Ectodermal cell (in vitro differentiated cells): ENCODE data around the gene SLC16A5.

Source experiments
- H3K27ac ChIP-seq: 2 replicates; pipeline ENCODE4 v1.7.0; 2013; ENCODE audit warnings: mild to moderate bottlenecking, low read depth, low read length; ENCODE audit not compliant: insufficient read depth, poor library complexity, severe bottlenecking
- H3K27me3 ChIP-seq: 2 replicates; pipeline ENCODE4 v1.7.0; 2013; ENCODE audit warnings: mild to moderate bottlenecking, low read length; ENCODE audit not compliant: insufficient read depth, control insufficient read depth, poor library complexity, severe bottlenecking
- H3K36me3 ChIP-seq: one replicate; pipeline ENCODE4 v1.7.0; 2013; ENCODE audit warnings: low read length; ENCODE audit not compliant: control insufficient read depth, insufficient read depth
- H3K4me1 ChIP-seq: one replicate; pipeline ENCODE4 v1.7.0; 2013; ENCODE audit warnings: low read length; ENCODE audit not compliant: control insufficient read depth, insufficient read depth
- H3K4me3 ChIP-seq: 2 replicates; pipeline ENCODE4 v1.7.0; 2013; ENCODE audit warnings: low read depth, low read length, control low read depth; ENCODE audit not compliant: insufficient read depth
- H3K9me3 ChIP-seq: 2 replicates; pipeline ENCODE4 v1.7.0; 2013; ENCODE audit warnings: mild to moderate bottlenecking, low read length, moderate library complexity; ENCODE audit not compliant: control insufficient read depth
- WGBS, 2 experiments: methylation state at CpG; one replicate each; pipeline ENCODE4 v1.1.7; 2013; ENCODE audit warnings: missing lambda C conversion rate in 2 of 2; 5-methylcytosine and 5-hydroxymethylcytosine counted together

SLC16A5 gene

GRCh38 chr17:75087182-75087557 is 584 bp upstream of the SLC16A5 start:
- Histone ChIP-seq H3K4me1 (peaks cover 12% of the 10 kb centered on the region), H3K9me3 (no peaks in the 10 kb centered on the region), H3K36me3 (no peaks in the 10 kb centered on the region), H3K27ac (no peak overlapping the region), H3K27me3 (no peaks in the 10 kb centered on the region), H3K4me3 (peak overlapping the region; percentile 61)
- 63 to 64% methylated on average over 12 of the region's 12 CpGs for WGBS, 2 experiments

GRCh38 chr17:75088465-75089417 is 987 bp downstream of the SLC16A5 start:
- WGBS, 2 experiments = 75 to 80% methylated on average over 11 of the region's 11 CpGs
- peaks cover 19% of the 10 kb centered on the region for H3K4me1 ChIP-seq

GRCh38 chr17:75090871-75091854 is 3.4 kb downstream of the SLC16A5 start:
- H3K27me3 ChIP-seq = no peaks in the 10 kb centered on the region
- peaks cover 24% of the 10 kb centered on the region for H3K4me1 ChIP-seq
- H3K4me3 ChIP-seq = no peak overlapping the region
- H3K36me3 ChIP-seq = no peaks in the 10 kb centered on the region
- no peaks in the 10 kb centered on the region for H3K9me3 ChIP-seq
- 68 to 71% methylated on average over 19 of the region's 19 CpGs for WGBS, 2 experiments
- no peak overlapping the region for H3K27ac ChIP-seq

More at GRCh38 chr17:75088465-75089417, 987 bp downstream of the SLC16A5 start:
- Histone ChIP-seq H3K36me3 (no peaks in the 10 kb centered on the region), H3K27me3 (no peaks in the 10 kb centered on the region), H3K4me3 (peak overlapping the region; percentile 61), H3K9me3 (no peaks in the 10 kb centered on the region), H3K27ac (no peak overlapping the region)

- Histone ChIP-seq H3K36me3 (no peaks in the 10 kb centered on the region), H3K9me3 (no peaks in the 10 kb centered on the region), H3K4me1 (peaks cover 24% of the 10 kb centered on the region), H3K4me3 (no peak overlapping the region), H3K27ac (no peak overlapping the region), H3K27me3 (no peaks in the 10 kb centered on the region)
- 83 to 88% methylated on average over 10 of the region's 10 CpGs for WGBS, 2 experiments
Measured at GRCh38 chr17:75091855-75092327, 4.1 kb downstream of the SLC16A5 start.

- H3K4me3 ChIP-seq = no peak overlapping the region
- H3K9me3 ChIP-seq = no peaks in the 10 kb centered on the region
- no peaks in the 10 kb centered on the region for H3K27me3 ChIP-seq
- H3K27ac ChIP-seq = no peak overlapping the region
- H3K36me3 ChIP-seq = no peaks in the 10 kb centered on the region
- H3K4me1 ChIP-seq = peaks cover 24% of the 10 kb centered on the region
- 94 to 95% methylated on average over 18 of the region's 18 CpGs for WGBS, 2 experiments
Measured at GRCh38 chr17:75093548-75094158, 5.9 kb downstream of the SLC16A5 start.

- no peak overlapping the region for H3K4me3 ChIP-seq
- no peaks in the 10 kb centered on the region for H3K27me3 ChIP-seq
- peaks cover 24% of the 10 kb centered on the region for H3K4me1 ChIP-seq
- no peaks in the 10 kb centered on the region for H3K9me3 ChIP-seq
- no peaks in the 10 kb centered on the region for H3K36me3 ChIP-seq
- no peak overlapping the region for H3K27ac ChIP-seq
- 76 to 77% methylated on average over 16 of the region's 16 CpGs for WGBS, 2 experiments
Measured at GRCh38 chr17:75094871-75095399, 7.2 kb downstream of the SLC16A5 start.

GRCh38 chr17:75096082-75096625 is 8.4 kb downstream of the SLC16A5 start:
- Histone ChIP-seq H3K4me3 (no peak overlapping the region), H3K4me1 (peaks cover 21% of the 10 kb centered on the region), H3K27ac (no peak overlapping the region), H3K9me3 (no peaks in the 10 kb centered on the region), H3K36me3 (no peaks in the 10 kb centered on the region), H3K27me3 (no peaks in the 10 kb centered on the region)
- WGBS, 2 experiments = 85 to 87% methylated on average over 11 to 14 of the region's 14 CpGs

GRCh38 chr17:75097865-75098264 is 10.1 kb downstream of the SLC16A5 start:
- no peak overlapping the region for H3K27ac ChIP-seq
- peaks cover 9% of the 10 kb centered on the region for H3K4me1 ChIP-seq
- H3K9me3 ChIP-seq = no peaks in the 10 kb centered on the region
- no peak overlapping the region for H3K4me3 ChIP-seq
- H3K36me3 ChIP-seq = no peaks in the 10 kb centered on the region
- 94 to 96% methylated on average over 7 of the region's 7 CpGs for WGBS, 2 experiments
- H3K27me3 ChIP-seq = no peaks in the 10 kb centered on the region

- no peaks in the 10 kb centered on the region for H3K36me3 ChIP-seq
- no peak overlapping the region for H3K27ac ChIP-seq
- peaks cover 6% of the 10 kb centered on the region for H3K4me1 ChIP-seq
- no peaks in the 10 kb centered on the region for H3K27me3 ChIP-seq
- H3K9me3 ChIP-seq = no peaks in the 10 kb centered on the region
- no peak overlapping the region for H3K4me3 ChIP-seq
- 89% methylated on average over 7 of the region's 7 CpGs for WGBS, 2 experiments
Measured at GRCh38 chr17:75098861-75099260, 11.1 kb downstream of the SLC16A5 start.
